Left lung (tissue), 10 donors: ENCODE results near the gene INTU. TPM values are rescaled to one million over a fixed set of nuclear protein-coding genes. Genes with fewer than 3 reads are reported as not detected.

ENCODE experiments used
- ATAC-seq: fragments of 200-7000 bp; cut with Tn5 transposase; one replicate; pipeline ENCODE4 v1.9.1; 2020; ENCODE audit warnings: moderate library complexity
- DNase-seq, 4 donors: peaks; one replicate each; pipeline ENCODE4 v3.0.0-alpha.2; 2013 to 2020
- H3K27ac ChIP-seq, 2 donors: fragments of 200-600 bp; sonication (generic) in 1 of 2; one replicate each; pipeline versions ENCODE4 v1.5.0 to v1.8.0; 2020 to 2021
- H3K27me3 ChIP-seq, 2 donors: fragments of 200-600 bp; sonication (generic) in 1 of 2; one replicate each; pipeline versions ENCODE4 v1.5.0 to v1.8.0; 2020 to 2021
- H3K36me3 ChIP-seq, 2 donors: fragments of 200-600 bp; sonication (generic) in 1 of 2; one replicate each; pipeline versions ENCODE4 v1.5.0 to v1.8.0; 2020 to 2021
- H3K4me1 ChIP-seq, 2 donors: fragments of 200-600 bp; one replicate each; pipeline ENCODE4 v1.8.0; 2021
- H3K4me3 ChIP-seq, 2 donors: fragments of 200-600 bp; sonication (generic) in 1 of 2; one replicate each; pipeline versions ENCODE4 v1.5.0 to v1.8.0; 2020 to 2021; ENCODE audit warnings: mild to moderate bottlenecking in 1 of 2
- H3K9me3 ChIP-seq, 2 donors: fragments of 200-600 bp; sonication (generic) in 1 of 2; one replicate each; pipeline versions ENCODE4 v1.5.0 to v1.8.0; 2020 to 2021
- CTCF ChIP-seq, 2 donors: fragments of 200-600 bp; sonication (generic) in 1 of 2; IDR thresholded peaks; one replicate each; pipeline versions ENCODE4 v1.5.0 to v1.8.0; 2021; ENCODE audit warnings: antibody characterized with exemption in 2 of 2
- intact Hi-C, 2 donors: fragments of 100-400 bp; cut with DNase I; formaldehyde crosslinking; loops; one replicate each; pipeline versions ENCODE4 v1.11.2 to v1.14.2; 2022
- polyA plus RNA-seq, 6 donors: library from polyadenylated mRNA; unstranded; fragments of 120-200 nt; gene quantifications; one replicate each; pipeline ENCODE4 v1.2.1, GENCODE V29; 2013; ENCODE audit not compliant: insufficient read length in 6 of 6
- total RNA-seq, 2 donors: library from RNA; stranded (reverse); fragmentation: NEBNext Ultra II Directional; extraction: Animal tissue kit (Norgen Biotek cat#: 25700); gene quantifications; one replicate each; pipeline ENCODE4 v1.2.1, GENCODE V29; 2021
- donor health status: DM: no; HTN: yes; CAD: no.
- donor health status: DM: no; HTN: no; CAD: no.

Gene INTU
- total and polyA plus RNA-seq, 8 donors = 8.8 to 48.2 (median 31.1) TPM

GRCh38 chr4:127734976-127735375 is 102.2 kb downstream of the INTU start:
- Histone ChIP-seq H3K36me3 (no peaks in the 10 kb centered on the region), H3K4me1 (no peaks in the 10 kb centered on the region), H3K9me3 (no peaks in the 10 kb centered on the region), H3K27me3 (no peaks in the 10 kb centered on the region), H3K4me3 (no peak overlapping the region), H3K27ac (no peak overlapping the region)
- DNase-seq = no peak
- no peak for TF ChIP-seq CTCF (IDR thresholded peaks at IDR 0.05)
- intact Hi-C loops = no loop called here
- ATAC-seq = no peak

GRCh38 chr4:127737295-127737694 is 104.5 kb downstream of the INTU start:
- Histone ChIP-seq H3K4me1 (no peaks in the 10 kb centered on the region), H3K4me3 (no peak overlapping the region), H3K27me3 (no peaks in the 10 kb centered on the region), H3K9me3 (peaks cover 0 to 5% of the 10 kb centered on the region in 2 donors), H3K27ac (no peak overlapping the region), H3K36me3 (no peaks in the 10 kb centered on the region)
- no peak for TF ChIP-seq CTCF (IDR thresholded peaks at IDR 0.05)
- DNase-seq (no peak), ATAC-seq (no peak)
- intact Hi-C loops = no loop called here

- intact Hi-C loops = no loop called here
- no peak overlapping the region for H3K4me3 ChIP-seq
- DNase-seq (no peak), ATAC-seq (no peak)
- H3K27me3 ChIP-seq = no peaks in the 10 kb centered on the region
- H3K4me1 ChIP-seq = no peaks in the 10 kb centered on the region
- H3K27ac ChIP-seq = no peak overlapping the region
- no peak for TF ChIP-seq CTCF (IDR thresholded peaks at IDR 0.05)
- peaks cover 0 to 6% of the 10 kb centered on the region in 2 donors for H3K9me3 ChIP-seq
- H3K36me3 ChIP-seq = no peaks in the 10 kb centered on the region
Observed at GRCh38 chr4:127741247-127741646, 108.5 kb downstream of the INTU start.

GRCh38 chr4:127747883-127748282 is 115.1 kb downstream of the INTU start:
- no peak overlapping the region for H3K27ac ChIP-seq
- no peaks in the 10 kb centered on the region for H3K27me3 ChIP-seq
- no peak overlapping the region for H3K4me3 ChIP-seq
- intact Hi-C loops = no loop called here
- H3K4me1 ChIP-seq = no peaks in the 10 kb centered on the region
- DNase-seq (no peak), ATAC-seq (no peak)
- TF ChIP-seq CTCF (IDR thresholded peaks at IDR 0.05) = no peak
- peaks cover 0 to 26% of the 10 kb centered on the region in 2 donors for H3K9me3 ChIP-seq
- no peaks in the 10 kb centered on the region for H3K36me3 ChIP-seq

GRCh38 chr4:127748957-127749356 is 116.2 kb downstream of the INTU start:
- Histone ChIP-seq H3K4me1 (no peaks in the 10 kb centered on the region), H3K27ac (no peak overlapping the region), H3K4me3 (no peak overlapping the region), H3K27me3 (no peaks in the 10 kb centered on the region), H3K9me3 (peaks cover 0 to 26% of the 10 kb centered on the region in 2 donors), H3K36me3 (no peaks in the 10 kb centered on the region)
- TF ChIP-seq CTCF (IDR thresholded peaks at IDR 0.05) = no peak
- no peak for ATAC-seq
- intact Hi-C loops = no loop called here
- DNase-seq = no peak
